RWPE1 (cell line): ENCODE measurements around the gene GHRL.
"Not testable (repeated sequence)": the region's sequence is repeated elsewhere in the genome, so short reads cannot be mapped to it uniquely, and the experiment has no call there.

Experiments
- CTCF ChIA-PET: fragments of 350-600 bp; sonication (Branson Sonifier 250); formaldehyde crosslinking; extraction: SDS; loops from one replicate; lab custom pipeline; 2021; lab: Yijun Ruan, JAX
- POLR2A ChIA-PET: fragments of 400-600 bp; formaldehyde crosslinking; extraction: SDS; loops from one replicate; lab custom pipeline; 2020; ENCODE audit warnings: antibody characterized with exemption; ENCODE audit not compliant: low non-redundant PET; lab: Yijun Ruan, JAX
- DNase-seq: peaks from one replicate; pipeline ENCODE4 v3.0.0; 2012; ENCODE audit warnings: low spot score
- H3K27ac ChIP-seq: fragments of 450-650 bp; 2 replicates; pipeline ENCODE4 v1.5.1; 2017
- CTCF ChIP-seq: fragments of 450-650 bp; conservative IDR thresholded peaks from 2 replicates; pipeline ENCODE4 v1.5.1; 2017; ENCODE audit warnings: low read depth, mild to moderate bottlenecking

Gene GHRL

GRCh38 chr3:10277115-10277625, 15.6 kb downstream of the GHRL start:
- H3K27ac ChIP-seq, result no peak overlapping the region
- no peak for DNase-seq
- CTCF ChIA-PET, result no interaction called here
- no peak for TF ChIP-seq CTCF
- POLR2A ChIA-PET, result interaction anchor here (0.6 kb wide), 1 partner anchor 361 kb away, joined by 3 read pairs; the partner anchor contains the start of gene IL17RC

- CTCF ChIA-PET, result no interaction called here
- POLR2A ChIA-PET, result no interaction called here
- H3K27ac ChIP-seq, result no peak overlapping the region
- no peak for TF ChIP-seq CTCF
- no peak for DNase-seq
These were observed 18.1 kb downstream of the GHRL start for GRCh38 chr3:10274601-10275000.

GRCh38 chr3:10273702-10274305, 18.9 kb downstream of the GHRL start:
- ChIA-PET POLR2A (no interaction called here), CTCF (no interaction called here)
- no peak for DNase-seq
- TF ChIP-seq CTCF, result no peak
- no peak overlapping the region for H3K27ac ChIP-seq

GRCh38 chr3:10272977-10273376, 19.8 kb downstream of the GHRL start:
- DNase-seq, result no peak
- ChIA-PET CTCF (interaction anchor here (0.7 kb wide), 1 partner anchor 991 kb away, joined by 4 read pairs; no protein-coding TSS in a partner anchor), POLR2A (interaction anchor here (0.6 kb wide), 1 partner anchor 356 kb away, joined by 3 read pairs; the partner anchor contains the start of gene IL17RC)
- no peak overlapping the region for H3K27ac ChIP-seq
- TF ChIP-seq CTCF, result no peak

GRCh38 chr3:10272476-10272875, 20.3 kb downstream of the GHRL start:
- not testable (repeated sequence) for H3K27ac ChIP-seq, DNase-seq
- POLR2A ChIA-PET, result interaction anchor here (0.6 kb wide), 1 partner anchor 356 kb away, joined by 3 read pairs; the partner anchor contains the start of gene IL17RC
- CTCF ChIA-PET, result interaction anchor here (0.7 kb wide), 1 partner anchor 992 kb away, joined by 4 read pairs; no protein-coding TSS in a partner anchor

- POLR2A ChIA-PET, result no interaction called here
- TF ChIP-seq CTCF, result no peak
- H3K27ac ChIP-seq, result no peak overlapping the region
- DNase-seq, result no peak
- CTCF ChIA-PET, result no interaction called here
These were observed 23.3 kb downstream of the GHRL start for GRCh38 chr3:10269443-10269842.

GRCh38 chr3:10268930-10269329, 23.8 kb downstream of the GHRL start:
- no peak for DNase-seq
- ChIA-PET POLR2A (no interaction called here), CTCF (no interaction called here)
- TF ChIP-seq CTCF, result no peak
- no peak overlapping the region for H3K27ac ChIP-seq
